Adrenal gland (tissue), 5 donors: Measurements from ENCODE around the gene TSHZ2.

Experiments
- POLR2A ChIP-seq, 2 donors: fragments of 450-650 bp; IDR thresholded peaks; one replicate each; pipeline ENCODE4 v1.6.1; 2017; ENCODE audit warnings: antibody characterized with exemption in 2 of 2, mild to moderate bottlenecking in 2 of 2, moderate library complexity in 1 of 2
- TF ChIP-seq, protein P1 (sequence below), 6 experiments: fragments of 450-650 bp in 4 of 6; fragments of 200-600 bp in 2 of 6; sonication (generic) in 1 of 6; IDR thresholded peaks; 1 replicate in 5 of 6; 2 replicates in 1 of 6; pipeline versions ENCODE4 v1.5.1 to v1.8.0; 2016 to 2021; ENCODE audit warnings: antibody characterized with exemption in 6 of 6, mild to moderate bottlenecking in 2 of 6, moderate library complexity in 1 of 6
- donor health status: DM: no; HTN: no; CAD: no.

- TF ChIP-seq, protein P1, sequence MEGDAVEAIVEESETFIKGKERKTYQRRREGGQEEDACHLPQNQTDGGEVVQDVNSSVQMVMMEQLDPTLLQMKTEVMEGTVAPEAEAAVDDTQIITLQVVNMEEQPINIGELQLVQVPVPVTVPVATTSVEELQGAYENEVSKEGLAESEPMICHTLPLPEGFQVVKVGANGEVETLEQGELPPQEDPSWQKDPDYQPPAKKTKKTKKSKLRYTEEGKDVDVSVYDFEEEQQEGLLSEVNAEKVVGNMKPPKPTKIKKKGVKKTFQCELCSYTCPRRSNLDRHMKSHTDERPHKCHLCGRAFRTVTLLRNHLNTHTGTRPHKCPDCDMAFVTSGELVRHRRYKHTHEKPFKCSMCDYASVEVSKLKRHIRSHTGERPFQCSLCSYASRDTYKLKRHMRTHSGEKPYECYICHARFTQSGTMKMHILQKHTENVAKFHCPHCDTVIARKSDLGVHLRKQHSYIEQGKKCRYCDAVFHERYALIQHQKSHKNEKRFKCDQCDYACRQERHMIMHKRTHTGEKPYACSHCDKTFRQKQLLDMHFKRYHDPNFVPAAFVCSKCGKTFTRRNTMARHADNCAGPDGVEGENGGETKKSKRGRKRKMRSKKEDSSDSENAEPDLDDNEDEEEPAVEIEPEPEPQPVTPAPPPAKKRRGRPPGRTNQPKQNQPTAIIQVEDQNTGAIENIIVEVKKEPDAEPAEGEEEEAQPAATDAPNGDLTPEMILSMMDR (IDR thresholded peaks at IDR 0.05) = no peak
- TF ChIP-seq POLR2A (IDR thresholded peaks at IDR 0.05) = no peak
These were observed 19.7 kb downstream of the TSHZ2 start for GRCh38 chr20:52991830-52992229.
